ENCODE results near the gene ACTG2. TPM values are rescaled to one million over a fixed set of nuclear protein-coding genes. Genes with fewer than 3 reads are reported as not detected.

The ACTG2 gene
- total and polyA plus RNA-seq, 7 donors: 16.9 to 10,290 (median 3,612) TPM

DNA sequence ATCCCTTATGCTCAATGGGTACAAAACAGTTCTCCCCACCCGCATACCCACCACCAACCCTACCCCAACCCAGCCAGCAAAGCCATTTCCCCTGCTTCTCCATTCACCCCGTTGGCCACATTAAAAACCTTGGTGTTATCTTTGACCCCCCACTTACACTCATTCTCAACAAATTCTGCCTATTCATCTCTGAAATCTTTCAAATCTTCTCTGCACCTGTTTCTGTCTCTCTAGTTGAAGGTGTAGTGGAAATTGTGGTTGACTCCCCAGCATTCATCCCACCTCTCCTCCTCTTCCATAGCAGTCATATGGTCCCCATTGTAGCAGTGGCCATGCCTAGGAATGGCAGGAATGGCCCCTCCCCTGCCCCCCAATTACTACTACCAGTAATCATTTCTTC, 71.4 kb downstream of the ACTG2 start:
- Histone ChIP-seq H3K9me3 (no peaks in the 10 kb centered on the region), H3K27me3 (no peaks in the 10 kb centered on the region), H3K36me3 (peaks cover 0 to 8% (median 5%) of the 10 kb centered on the region in 4 donors), H3K4me3 (no peak overlapping the region), H3K4me1 (no peaks in the 10 kb centered on the region), H3K27ac (no peak overlapping the region)
- 79 to 89% methylated on average over 2 of the region's 2 CpGs for WGBS, 2 donors
- intact Hi-C loops (cut with DNase I): no loop called here
- DNase-seq: no peak
- TF ChIP-seq, protein P1, sequence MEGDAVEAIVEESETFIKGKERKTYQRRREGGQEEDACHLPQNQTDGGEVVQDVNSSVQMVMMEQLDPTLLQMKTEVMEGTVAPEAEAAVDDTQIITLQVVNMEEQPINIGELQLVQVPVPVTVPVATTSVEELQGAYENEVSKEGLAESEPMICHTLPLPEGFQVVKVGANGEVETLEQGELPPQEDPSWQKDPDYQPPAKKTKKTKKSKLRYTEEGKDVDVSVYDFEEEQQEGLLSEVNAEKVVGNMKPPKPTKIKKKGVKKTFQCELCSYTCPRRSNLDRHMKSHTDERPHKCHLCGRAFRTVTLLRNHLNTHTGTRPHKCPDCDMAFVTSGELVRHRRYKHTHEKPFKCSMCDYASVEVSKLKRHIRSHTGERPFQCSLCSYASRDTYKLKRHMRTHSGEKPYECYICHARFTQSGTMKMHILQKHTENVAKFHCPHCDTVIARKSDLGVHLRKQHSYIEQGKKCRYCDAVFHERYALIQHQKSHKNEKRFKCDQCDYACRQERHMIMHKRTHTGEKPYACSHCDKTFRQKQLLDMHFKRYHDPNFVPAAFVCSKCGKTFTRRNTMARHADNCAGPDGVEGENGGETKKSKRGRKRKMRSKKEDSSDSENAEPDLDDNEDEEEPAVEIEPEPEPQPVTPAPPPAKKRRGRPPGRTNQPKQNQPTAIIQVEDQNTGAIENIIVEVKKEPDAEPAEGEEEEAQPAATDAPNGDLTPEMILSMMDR (IDR thresholded peaks at IDR 0.05): no peak
- TF ChIP-seq POLR2A (IDR thresholded peaks at IDR 0.05) (no peak), EP300 (IDR thresholded peaks at IDR 0.05) (no peak), POLR2AphosphoS5 (IDR thresholded peaks at IDR 0.05) (no peak)

DNA sequence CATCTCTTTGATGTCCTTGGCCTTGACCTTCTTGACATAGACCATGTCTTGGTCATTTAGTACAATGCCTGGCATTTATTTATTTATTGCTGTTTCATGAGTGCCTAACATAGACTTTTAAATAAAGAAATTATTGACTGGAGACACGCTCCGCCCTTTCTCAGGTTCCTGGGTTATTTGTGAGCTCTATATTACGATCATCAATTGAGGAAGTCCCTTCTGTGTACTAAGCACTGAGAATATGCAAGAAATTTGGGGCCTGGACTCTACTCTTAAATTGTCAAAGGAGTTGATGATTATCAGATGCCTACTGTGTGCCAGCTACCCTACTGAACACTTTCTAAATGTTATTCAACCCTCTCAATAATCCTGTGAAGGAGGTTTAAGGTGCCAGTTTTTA, 72.2 kb downstream of the ACTG2 start:
- Histone ChIP-seq H3K27me3 (no peaks in the 10 kb centered on the region), H3K27ac (no peak overlapping the region), H3K9me3 (no peaks in the 10 kb centered on the region), H3K4me3 (no peak overlapping the region), H3K4me1 (no peaks in the 10 kb centered on the region), H3K36me3 (no peaks in the 10 kb centered on the region)
- no peak for DNase-seq
- WGBS, 2 donors: 90 to 92% methylated on average over 3 of the region's 3 CpGs
- TF ChIP-seq POLR2AphosphoS5 (IDR thresholded peaks at IDR 0.05) (no peak), POLR2A (IDR thresholded peaks at IDR 0.05) (no peak), EP300 (IDR thresholded peaks at IDR 0.05) (no peak)
- TF ChIP-seq, protein P1 (IDR thresholded peaks at IDR 0.05): no peak
- intact Hi-C loops (cut with DNase I): no loop called here

DNA sequence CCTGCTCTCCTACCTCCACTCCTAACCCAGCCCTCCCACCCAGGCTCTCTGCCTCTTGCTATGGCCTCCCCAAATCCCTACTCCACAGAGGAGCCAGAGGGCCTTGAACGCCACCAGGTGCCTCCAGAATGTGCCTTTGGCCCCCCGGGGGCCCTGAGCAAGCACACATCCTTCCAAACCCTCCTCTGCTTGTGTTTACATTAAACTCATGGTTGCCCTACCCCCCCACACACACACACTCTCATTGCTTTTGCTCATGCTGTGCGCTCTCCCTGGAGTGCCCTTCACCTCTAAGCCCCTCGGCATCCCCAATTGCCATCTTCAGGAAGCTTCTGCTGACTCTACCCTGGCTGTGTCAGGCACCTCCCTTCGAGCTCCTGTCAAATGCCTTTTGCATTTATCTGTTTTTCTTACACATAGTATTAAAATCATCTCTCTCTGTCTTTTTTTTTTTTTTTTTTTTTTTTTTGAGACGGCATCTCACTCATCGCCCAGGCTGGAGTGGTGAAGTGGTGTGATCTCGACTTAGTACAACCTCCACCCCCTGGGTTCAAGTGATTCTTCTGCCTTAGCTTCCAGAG, 75.6 kb downstream of the ACTG2 start:
- Histone ChIP-seq H3K4me1 (peaks cover 0 to 18% (median 16%) of the 10 kb centered on the region in 4 donors), H3K36me3 (no peaks in the 10 kb centered on the region), H3K27ac (no peak overlapping the region), H3K9me3 (no peaks in the 10 kb centered on the region), H3K27me3 (no peaks in the 10 kb centered on the region), H3K4me3 (no peak overlapping the region)
- WGBS, 2 donors: 93 to 97% methylated on average over 8 of the region's 8 CpGs
- intact Hi-C loops (cut with DNase I): no loop called here
- TF ChIP-seq POLR2A (IDR thresholded peaks at IDR 0.05) (no peak), POLR2AphosphoS5 (IDR thresholded peaks at IDR 0.05) (no peak), EP300 (IDR thresholded peaks at IDR 0.05) (no peak)
- TF ChIP-seq, protein P1 (IDR thresholded peaks at IDR 0.05): no peak
- DNase-seq: no peak

DNA sequence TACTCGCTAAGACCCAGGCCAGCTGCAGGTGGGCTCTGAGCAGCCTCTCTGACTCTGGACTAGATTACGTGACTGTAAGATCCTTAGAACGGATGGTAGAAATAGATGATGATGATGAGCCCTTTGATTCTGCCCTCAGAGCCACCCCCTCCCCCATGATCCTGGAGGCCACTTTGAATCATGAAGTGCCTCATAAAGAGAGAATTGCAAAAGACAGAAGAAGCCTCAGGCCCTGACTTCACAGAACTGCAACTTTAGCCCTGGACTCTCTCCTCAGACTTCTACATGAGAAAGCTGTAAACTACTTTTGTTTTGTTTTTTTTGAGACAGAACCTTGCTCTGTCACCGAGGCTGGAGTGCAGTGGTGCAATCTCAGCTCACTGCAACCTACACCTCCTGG, 76.5 kb downstream of the ACTG2 start:
- DNase-seq: no peak
- Histone ChIP-seq H3K27ac (no peak overlapping the region), H3K4me1 (peaks cover 0 to 18% (median 16%) of the 10 kb centered on the region in 4 donors), H3K27me3 (no peaks in the 10 kb centered on the region), H3K9me3 (no peaks in the 10 kb centered on the region), H3K36me3 (no peaks in the 10 kb centered on the region), H3K4me3 (no peak overlapping the region)
- no peak for TF ChIP-seq POLR2A (IDR thresholded peaks at IDR 0.05)
- TF ChIP-seq, protein P1 (IDR thresholded peaks at IDR 0.05): no peak
- no peak for TF ChIP-seq EP300 (IDR thresholded peaks at IDR 0.05)
- TF ChIP-seq POLR2AphosphoS5 (IDR thresholded peaks at IDR 0.05): no peak
- WGBS, 2 donors: 81 to 82% methylated on average over 4 of the region's 4 CpGs
- intact Hi-C loops (cut with DNase I): no loop called here

Small RNA genes lying within 50 kb of the gene (small RNA-seq; reads per million reads assigned to genes)
- 0 reads per million in 3 donors for gene RNA5SP97

Other genes with a start within 250 kb of the ACTG2 start
- 10 to 100 TPM; 19.0 to 45.9 (median 40.2) TPM for gene TPRKB, start 155.7 kb upstream of the ACTG2 start, total RNA-seq
- 10 to 100 TPM; 53.8 to 86.2 (median 77.5) TPM for gene TPRKB, start 155.7 kb upstream of the ACTG2 start, polyA plus RNA-seq
- 10 to 100 TPM; 12.9 to 34.7 (median 25.8) TPM for gene DUSP11, start 112.9 kb upstream of the ACTG2 start, total RNA-seq
- gene DUSP11, start 112.9 kb upstream of the ACTG2 start, polyA plus RNA-seq: 10 to 100 TPM; 16.2 to 25.7 (median 22.8) TPM
- not detected for gene C2orf78, start 108.8 kb upstream of the ACTG2 start, total RNA-seq
- gene C2orf78, start 108.8 kb upstream of the ACTG2 start, polyA plus RNA-seq: not detected
- gene STAMBP, start 64.0 kb upstream of the ACTG2 start, total RNA-seq: 10 to 100 TPM; 23.5 to 37.0 (median 27.4) TPM
- 10 to 100 TPM; 37.3 to 55.3 (median 44.4) TPM for gene STAMBP, start 64.0 kb upstream of the ACTG2 start, polyA plus RNA-seq
- 10 to 100 TPM; 31.6 to 48.1 (median 39.3) TPM for gene DGUOK, start 33.9 kb downstream of the ACTG2 start, total RNA-seq
- 100 to 1,000 TPM in 1 of 3 donors, 10 to 100 TPM in 2; 89.3 to 132 (median 96.7) TPM for gene DGUOK, start 33.9 kb downstream of the ACTG2 start, polyA plus RNA-seq
- 1 to 10 TPM; 3.1 to 5.8 (median 3.6) TPM for gene TET3, start 91.9 kb downstream of the ACTG2 start, total RNA-seq
- gene TET3, start 91.9 kb downstream of the ACTG2 start, polyA plus RNA-seq: 1 to 10 TPM; 1.8 to 9.6 (median 2.5) TPM